Neural progenitor cell (in vitro differentiated cells): ENCODE data around the gene ATP5PD.

Source experiments
- EZH2 ChIP-seq: fragments of 200-600 bp; sonication (generic); IDR thresholded peaks from 2 replicates; pipeline ENCODE4 v1.6.1; 2017; ENCODE audit warnings: antibody characterized with exemption, mild to moderate bottlenecking, moderate library complexity
- EZH2phosphoT487 ChIP-seq: fragments of 200-600 bp; sonication (generic); IDR thresholded peaks from 2 replicates; pipeline ENCODE4 v1.6.1; 2017; ENCODE audit warnings: antibody characterized with exemption
- TF ChIP-seq, protein P1 (sequence below): fragments of 200-600 bp; sonication (generic); IDR thresholded peaks from 2 replicates; pipeline ENCODE4 v1.5.1; 2017; ENCODE audit warnings: antibody characterized with exemption, mild to moderate bottlenecking

DNA sequence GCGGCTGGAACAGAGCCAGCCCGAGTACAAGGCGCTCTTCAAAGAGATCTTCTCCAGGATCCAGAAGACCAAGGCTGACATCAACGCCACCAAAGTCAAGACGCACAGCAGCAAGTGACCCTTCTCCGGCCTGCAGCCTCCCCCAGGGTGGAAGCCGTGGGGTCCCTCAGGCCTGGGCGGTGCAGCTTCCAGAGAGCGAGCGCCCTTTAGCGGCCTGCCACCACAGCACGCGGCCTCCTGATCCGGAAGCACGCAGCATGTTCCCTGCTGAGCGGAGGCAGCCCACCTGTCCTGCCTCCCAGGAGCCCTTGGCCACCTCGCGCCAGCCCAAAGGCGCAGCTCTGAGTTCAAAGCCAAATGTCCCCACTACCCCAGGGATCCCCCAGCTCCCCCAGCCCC lies 42.8 kb downstream of the ATP5PD start:
- TF ChIP-seq, protein P1, sequence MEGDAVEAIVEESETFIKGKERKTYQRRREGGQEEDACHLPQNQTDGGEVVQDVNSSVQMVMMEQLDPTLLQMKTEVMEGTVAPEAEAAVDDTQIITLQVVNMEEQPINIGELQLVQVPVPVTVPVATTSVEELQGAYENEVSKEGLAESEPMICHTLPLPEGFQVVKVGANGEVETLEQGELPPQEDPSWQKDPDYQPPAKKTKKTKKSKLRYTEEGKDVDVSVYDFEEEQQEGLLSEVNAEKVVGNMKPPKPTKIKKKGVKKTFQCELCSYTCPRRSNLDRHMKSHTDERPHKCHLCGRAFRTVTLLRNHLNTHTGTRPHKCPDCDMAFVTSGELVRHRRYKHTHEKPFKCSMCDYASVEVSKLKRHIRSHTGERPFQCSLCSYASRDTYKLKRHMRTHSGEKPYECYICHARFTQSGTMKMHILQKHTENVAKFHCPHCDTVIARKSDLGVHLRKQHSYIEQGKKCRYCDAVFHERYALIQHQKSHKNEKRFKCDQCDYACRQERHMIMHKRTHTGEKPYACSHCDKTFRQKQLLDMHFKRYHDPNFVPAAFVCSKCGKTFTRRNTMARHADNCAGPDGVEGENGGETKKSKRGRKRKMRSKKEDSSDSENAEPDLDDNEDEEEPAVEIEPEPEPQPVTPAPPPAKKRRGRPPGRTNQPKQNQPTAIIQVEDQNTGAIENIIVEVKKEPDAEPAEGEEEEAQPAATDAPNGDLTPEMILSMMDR = no peak
- no peak for TF ChIP-seq EZH2
- no peak for TF ChIP-seq EZH2phosphoT487
